HG02938 (cell line): ENCODE measurements around the gene UBL5.
"Not testable (repeated sequence)": the region's sequence is repeated elsewhere in the genome, so short reads cannot be mapped to it uniquely, and the experiment has no call there.

ENCODE experiments used
- ATAC-seq: cut with Tn5 transposase; IDR thresholded peaks from one replicate; pipeline ENCODE4 v1.9.1; 2021; ENCODE audit warnings: mild to moderate bottlenecking, moderate library complexity; ENCODE audit not compliant: unreplicated experiment

The UBL5 gene

GRCh38 chr19:9827289-9828238 is at the start of gene UBL5:
Gene UBL5, plus strand, starts transcription at chr19:9827918. Its CDS starts 420 bp downstream, at chr19:9828338.
- ATAC-seq, result peak; percentile 93

DNA sequence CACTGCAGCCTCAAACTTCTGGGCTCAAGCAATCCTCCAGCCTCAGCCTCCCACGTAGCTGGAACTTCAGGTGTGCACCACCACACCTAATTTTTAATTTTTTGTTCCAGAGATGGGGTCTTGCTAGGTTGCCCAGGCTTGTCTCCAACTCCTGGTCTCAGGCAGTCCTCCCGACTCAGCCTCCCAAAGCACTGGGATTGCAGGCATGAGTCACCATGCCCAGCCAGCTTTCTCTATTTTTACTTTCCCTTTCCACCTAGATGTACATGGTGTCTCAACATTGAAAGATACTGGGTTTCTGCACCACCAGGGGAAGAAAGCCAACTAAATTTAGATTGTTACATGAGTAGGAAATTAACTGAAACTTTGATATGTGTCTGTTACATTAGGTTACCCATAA is 45.4 kb upstream of the UBL5 start:
- no peak for ATAC-seq

DNA sequence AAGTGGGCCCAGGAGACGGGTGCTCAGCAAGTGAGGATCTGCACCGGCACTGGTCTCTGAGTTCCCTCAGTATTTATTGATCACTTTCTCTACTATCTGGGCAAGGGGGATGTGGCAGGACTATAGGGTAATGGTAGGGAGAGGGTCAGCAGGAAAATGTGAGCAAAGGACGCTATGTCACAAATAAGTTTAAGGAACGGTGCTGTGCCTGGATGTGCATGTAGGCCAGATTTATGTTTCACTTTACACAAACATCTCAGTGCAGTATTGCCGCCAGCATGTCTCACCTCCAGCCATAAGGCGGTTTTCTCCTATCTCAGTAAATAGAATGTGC is 43.6 kb upstream of the UBL5 start:
- ATAC-seq, result not testable (repeated sequence)

DNA sequence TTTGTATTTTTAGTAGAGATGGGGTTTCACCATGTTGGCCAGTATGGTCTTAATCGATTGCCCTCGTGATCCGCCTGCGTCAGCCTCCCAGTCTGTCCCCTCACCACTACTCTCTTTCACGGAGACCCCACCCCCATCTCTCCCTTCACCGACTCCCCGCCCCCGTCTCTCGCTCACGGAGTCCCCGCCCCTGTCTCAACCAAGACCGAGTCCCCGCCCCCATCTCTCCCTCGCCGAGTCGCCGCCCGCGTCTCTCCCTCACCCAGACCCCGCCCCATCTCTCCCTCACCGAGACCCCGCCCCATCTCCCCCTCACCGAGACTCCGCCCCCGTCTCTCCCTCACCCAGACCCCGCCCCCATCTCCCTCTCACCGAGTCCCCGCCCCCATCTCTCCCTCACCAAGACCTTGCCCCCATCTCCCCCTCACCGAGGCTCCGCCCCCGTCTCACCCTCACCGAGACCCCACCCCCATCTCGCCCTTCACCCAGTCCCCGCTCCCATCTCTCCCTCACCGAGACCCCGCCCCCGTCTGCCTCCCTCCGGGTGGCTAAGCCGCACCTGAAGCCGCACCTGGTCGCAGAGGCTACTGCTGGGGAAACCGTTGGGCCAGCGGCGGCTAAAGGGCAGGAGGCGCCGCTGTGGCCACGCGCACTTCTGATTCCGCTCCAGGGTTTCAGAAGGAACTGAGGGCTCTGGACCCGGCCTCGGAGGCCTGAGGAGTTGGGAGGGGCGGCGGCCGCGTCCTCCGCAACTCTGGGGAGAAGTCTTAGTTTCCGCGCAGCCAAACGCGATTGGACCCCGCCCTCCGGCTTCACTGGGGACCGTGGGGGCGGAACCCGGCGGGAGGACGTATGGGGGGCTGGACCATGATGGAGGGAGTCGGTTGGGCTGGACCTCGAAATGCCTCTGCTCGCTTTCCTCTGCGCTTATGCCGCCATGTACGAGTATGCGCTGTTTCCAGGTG is 42.1 kb upstream of the UBL5 start:
- peak; percentile 78 for ATAC-seq

DNA sequence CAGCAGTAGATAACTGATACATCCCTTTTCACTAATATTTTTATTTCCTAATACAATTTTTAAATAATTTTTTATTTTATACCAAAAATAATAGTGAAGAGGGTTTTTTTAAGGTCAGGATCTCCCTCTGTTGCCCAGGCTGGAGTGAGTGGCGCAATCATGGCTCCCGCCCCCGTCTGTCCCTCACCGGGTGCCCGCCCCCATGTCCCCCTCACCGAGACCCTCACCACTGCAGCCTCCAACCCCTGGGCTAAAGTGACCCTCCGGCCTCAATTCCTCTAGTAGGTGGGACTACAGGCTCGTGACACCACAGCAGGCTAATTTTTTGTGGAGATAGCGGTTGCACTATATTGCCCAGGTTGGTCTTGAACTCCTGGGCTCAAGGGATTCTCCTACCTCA is 41.4 kb upstream of the UBL5 start:
- ATAC-seq, result no peak

DNA sequence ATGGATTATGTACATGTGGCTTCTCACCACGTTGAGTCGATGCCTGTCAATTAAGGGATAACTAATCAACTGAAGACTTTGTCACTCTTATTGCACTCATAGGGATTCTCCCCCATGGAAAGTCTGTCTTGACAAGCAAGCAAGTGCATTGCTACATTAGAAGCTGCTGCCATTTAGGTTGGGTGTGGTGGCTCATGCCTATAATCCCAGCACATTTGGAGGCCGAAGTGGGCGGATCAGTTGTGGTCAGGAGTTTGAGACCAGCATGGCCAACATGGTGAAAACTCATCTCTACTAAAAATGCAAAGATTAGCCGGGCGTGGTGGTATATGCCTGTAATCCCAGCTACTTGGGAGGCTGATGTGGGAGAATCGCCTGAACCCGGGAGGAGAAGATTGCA is 40.9 kb upstream of the UBL5 start:
- ATAC-seq, result no peak

DNA sequence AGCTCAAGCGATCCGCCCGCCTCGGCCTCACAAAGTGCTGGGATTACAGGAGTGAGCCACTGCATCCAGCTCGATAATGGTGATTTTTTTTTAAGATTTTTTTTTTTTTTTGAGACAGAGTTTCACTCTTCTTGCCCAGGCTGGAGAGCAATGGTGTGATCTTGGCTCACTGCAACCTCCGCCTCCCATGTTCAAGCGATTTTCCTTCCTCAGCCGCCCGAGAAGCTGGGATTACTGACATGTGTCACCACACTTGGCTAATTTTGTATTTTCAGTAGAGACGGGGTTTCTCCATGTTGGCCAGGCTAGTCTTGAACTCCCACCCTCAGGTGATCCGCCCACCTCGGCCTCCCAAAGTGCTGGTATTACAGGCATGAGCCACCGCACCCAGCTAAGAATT is 39.1 kb upstream of the UBL5 start:
- not testable (repeated sequence) for ATAC-seq

DNA sequence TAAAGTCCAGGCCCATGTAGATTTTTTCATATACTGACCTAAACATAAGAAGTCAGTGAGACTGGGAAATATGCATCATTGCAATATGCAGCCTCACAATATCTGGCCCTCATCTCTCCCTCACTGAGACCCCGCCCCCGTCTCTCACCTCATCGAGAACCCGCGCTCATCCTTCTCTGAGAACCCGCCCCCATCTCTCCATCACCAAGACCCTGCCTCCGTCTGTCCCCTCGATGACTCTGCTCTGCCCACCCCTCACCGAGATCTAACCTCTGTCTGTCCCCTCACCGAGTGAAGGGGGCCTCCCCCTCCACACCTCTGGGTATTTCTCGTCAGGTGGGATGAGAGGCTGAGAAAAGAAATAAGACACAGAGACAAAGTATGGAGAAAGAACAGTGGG is 38.7 kb upstream of the UBL5 start:
- ATAC-seq, result no peak

- not testable (repeated sequence) for ATAC-seq
These were observed 38.1 kb upstream of the UBL5 start for GRCh38 chr19:9789579-9789978.

DNA sequence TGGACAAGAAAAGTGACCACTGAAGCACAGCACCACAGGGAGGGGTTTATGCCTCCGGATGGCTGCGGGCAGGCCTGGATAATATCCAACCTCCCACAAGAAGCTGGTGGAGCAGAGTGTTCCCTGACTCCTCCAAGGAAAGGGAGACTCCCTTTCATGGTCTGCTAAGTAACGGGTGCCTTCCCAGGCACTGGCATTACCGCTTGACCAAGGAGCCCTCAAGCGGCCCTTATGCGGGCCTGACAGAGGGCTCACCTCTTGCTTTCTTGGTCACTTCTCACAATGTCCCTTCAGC is 36.7 kb upstream of the UBL5 start:
- ATAC-seq, result not testable (repeated sequence)

- ATAC-seq, result no peak
These were observed 36.0 kb upstream of the UBL5 start for GRCh38 chr19:9791552-9792205.

GRCh38 chr19:9792206-9793070 is 35.3 kb upstream of the UBL5 start:
- ATAC-seq, result no peak

DNA sequence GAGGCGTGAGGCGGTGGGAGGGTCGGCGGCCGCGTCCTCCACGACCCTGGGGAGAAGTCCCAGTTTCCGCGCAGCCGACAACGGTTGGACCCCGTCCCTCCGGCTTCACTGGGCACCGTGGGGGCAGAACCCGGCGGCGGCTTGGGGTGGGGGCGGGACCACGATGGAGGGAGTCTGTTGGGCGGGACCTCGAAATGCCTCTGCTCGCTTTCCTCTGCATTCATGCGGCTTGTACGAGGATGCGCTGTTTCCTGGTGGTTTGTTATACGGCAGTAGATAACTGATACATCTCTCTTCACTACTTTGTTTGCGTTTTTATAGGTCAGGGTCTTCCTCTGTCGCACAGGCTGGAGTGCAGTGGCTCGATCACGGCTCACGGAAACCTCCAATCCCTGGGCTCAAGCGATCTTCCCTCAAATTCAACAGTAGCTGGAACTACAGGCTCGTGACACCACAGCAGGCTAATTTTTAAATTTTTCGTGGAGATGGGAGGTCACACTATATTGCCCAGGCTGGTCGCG is 34.6 kb upstream of the UBL5 start:
- ATAC-seq, result no peak

DNA sequence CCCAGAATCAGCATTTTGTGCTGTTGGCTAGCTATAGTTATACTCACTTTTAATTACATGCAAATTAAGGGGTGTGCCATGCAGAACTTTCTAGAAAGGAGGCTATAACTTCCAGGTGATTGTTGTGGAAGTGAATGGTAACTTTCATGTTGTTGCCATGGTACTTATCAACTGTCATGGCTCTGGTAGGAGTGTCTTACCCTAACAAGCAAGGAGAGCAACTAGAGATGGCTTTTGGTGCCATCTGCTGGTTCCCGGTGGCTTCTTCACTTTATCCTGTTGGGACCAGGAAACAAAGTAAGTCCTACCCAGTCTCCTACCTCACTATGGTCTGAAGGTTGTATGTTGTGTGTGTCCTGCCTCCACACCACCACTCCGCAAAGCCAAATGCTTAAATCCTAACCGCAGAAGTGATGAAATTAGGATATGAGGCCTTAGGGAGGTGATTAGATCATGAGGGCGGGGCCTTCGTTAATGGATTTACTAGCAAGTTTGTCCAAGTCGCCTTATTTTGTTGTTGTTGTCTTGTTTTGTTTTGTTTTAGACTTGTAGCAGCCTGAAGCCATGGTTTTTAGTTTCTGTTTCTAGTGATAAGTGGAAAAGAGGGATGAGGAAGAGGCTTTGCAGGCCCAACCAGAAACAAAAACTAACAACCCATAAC is 31.5 kb upstream of the UBL5 start:
- peak; percentile 48 for ATAC-seq

- ATAC-seq, result no peak
These were observed 29.8 kb upstream of the UBL5 start for GRCh38 chr19:9797871-9798270.

DNA sequence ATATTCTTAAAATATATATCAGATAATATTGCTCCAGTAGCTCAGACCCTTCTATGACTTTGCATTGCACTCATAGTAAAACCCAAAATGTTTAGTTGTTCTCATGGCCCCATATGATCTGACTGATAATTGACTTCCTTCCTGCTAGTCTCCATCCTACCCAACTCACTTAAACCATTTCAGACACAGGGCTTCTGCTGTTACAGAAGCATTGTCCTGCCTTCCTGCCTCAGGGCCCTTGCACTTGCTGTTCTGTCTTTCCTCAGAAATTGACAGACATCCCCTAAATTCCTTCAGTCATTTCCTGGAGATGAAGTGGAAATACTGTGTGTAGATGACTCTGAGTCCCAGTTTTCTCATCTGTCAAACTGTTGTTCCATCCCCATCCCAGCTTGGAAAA is 28.6 kb upstream of the UBL5 start:
- no peak for ATAC-seq

DNA sequence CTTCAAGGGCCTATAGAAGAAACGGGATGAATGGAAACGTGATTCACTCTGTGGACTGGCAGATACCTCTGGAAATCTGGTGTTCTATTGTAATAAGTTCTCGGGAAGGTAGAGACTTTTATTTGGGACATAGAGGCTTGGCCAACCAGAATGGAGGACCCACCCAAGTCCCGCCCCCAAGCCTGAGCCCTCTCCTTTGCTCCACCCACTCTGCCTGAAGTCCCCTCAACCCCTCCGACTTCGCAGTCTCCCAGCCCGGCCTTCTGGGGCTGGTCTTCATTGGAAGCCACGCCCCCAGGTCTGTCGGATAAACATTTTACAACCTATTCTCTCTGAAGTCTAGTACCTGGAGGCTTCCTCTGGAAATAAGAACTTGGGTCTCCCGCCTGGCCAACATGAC is 25.7 kb upstream of the UBL5 start:
- no peak for ATAC-seq

DNA sequence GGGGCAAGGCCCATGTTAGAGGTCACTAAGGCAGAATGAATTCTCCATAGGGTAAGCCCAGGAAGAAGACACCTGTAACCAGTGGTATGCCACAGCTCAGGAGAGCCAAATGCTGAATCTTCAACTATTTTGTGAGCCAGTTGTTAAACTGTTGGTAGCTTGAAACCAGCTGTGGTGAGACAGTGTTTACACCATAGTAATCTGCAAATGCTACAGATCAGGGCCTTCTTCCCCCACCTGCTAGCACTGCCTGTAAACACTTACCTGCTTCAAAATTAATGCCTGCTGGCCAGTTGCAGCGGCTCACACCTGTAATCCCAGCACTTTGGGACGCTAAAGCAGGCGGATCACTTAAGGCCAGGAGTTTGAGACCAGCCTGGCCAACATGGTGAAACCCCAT is 20.9 kb upstream of the UBL5 start:
- no peak for ATAC-seq
